HG02571 (cell line): ENCODE data around the gene FAM174B.
"Not testable (repeated sequence)": the region's sequence is repeated elsewhere in the genome, so short reads cannot be mapped to it uniquely, and the experiment has no call there.

Experiments
- ATAC-seq: cut with Tn5 transposase; IDR thresholded peaks from one replicate; pipeline ENCODE4 v1.9.1; 2021; ENCODE audit warnings: mild to moderate bottlenecking, moderate library complexity; ENCODE audit not compliant: unreplicated experiment

The FAM174B gene

GRCh38 chr15:92619145-92620101 is 36.2 kb downstream of the FAM174B start:
- ATAC-seq = no peak

DNA sequence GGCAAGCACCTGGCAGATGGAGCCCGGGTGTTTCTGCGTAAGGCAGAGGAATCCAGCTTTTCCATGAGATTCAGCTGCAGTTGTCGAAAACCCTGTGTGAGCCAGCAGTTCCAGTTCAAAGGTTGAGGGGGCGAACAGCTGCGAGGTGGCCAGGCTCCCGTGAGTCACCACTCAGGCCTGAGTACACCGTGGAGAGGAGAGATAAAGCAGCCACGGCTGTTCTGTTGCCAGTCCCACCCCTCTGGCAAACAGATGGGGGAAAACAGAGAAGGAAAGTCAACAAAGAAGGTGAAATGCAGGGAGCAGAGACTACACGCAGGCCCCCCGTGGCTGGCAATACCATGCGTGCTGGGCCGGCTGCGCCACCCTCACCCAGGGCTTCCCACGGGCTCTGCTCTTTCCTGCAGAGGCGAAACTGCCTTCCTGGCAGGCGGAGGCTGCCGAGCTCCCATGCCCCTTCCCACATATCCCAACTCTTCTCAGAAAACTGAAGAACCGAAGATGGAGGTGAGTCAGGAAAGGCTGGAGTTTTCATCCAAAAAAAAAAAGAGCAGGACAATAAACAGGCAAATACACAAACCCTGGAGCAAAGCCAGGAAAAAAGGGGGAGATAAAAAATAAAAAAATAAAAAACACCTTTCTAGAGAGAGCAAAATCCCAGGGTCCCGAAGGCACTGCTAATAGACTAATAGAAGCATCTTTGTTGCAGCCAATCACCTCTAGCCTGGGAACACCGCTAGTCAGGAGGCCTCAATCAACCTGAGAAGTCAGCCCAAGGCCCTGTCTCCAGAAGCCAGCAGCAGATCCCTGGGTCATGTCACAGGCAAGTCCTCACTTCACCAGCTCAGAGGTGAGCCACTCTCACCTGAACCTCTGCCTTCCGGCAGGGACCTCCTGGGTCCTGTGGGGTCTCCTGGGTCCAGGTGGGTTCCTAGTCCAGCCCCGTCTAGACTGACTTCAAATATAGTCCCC is 37.7 kb downstream of the FAM174B start:
- ATAC-seq = no peak

DNA sequence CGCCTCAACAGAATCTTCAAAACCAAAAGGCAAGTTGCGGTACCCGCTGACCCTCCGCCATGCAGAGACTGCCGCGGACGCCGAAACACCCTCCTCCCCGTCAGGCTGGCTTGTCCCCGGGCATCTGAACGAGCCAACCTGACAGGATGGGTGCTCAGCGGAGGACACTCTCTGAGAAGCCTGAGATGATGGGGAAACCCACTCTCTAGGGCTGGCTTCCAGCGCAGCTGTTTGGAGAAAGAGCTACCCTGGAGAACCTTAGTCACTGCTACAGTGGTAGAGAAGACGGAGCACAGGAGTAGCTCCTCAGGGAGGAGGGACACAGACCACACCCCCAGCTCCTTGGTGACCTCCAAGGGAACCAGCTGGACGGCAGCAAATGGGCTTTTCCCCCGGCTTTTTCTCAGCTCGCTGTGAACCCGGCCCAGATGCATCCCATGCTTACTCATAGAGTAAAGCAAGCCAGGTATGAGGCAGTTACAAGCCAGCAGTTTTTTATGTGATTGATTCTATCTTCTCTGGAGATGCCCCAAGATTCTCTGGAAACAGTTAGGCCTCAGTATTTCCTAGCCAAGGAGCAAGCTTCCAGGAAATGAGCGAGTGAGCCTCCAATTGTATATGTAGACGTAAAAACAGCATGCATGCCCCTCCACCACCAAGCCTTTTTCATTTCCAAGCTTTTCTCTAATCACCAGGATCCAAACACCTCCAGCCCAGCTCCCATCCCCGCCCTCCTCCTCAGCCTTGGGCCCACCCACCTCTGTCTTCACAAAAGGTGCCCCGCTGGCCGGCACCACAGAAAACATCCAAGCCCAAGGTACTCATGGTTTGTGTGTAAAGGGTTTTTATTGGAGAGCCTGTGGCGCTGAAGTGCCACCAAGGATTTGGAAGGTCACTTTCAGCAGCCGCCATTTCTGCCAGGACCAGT is 38.7 kb downstream of the FAM174B start:
- ATAC-seq = no peak

DNA sequence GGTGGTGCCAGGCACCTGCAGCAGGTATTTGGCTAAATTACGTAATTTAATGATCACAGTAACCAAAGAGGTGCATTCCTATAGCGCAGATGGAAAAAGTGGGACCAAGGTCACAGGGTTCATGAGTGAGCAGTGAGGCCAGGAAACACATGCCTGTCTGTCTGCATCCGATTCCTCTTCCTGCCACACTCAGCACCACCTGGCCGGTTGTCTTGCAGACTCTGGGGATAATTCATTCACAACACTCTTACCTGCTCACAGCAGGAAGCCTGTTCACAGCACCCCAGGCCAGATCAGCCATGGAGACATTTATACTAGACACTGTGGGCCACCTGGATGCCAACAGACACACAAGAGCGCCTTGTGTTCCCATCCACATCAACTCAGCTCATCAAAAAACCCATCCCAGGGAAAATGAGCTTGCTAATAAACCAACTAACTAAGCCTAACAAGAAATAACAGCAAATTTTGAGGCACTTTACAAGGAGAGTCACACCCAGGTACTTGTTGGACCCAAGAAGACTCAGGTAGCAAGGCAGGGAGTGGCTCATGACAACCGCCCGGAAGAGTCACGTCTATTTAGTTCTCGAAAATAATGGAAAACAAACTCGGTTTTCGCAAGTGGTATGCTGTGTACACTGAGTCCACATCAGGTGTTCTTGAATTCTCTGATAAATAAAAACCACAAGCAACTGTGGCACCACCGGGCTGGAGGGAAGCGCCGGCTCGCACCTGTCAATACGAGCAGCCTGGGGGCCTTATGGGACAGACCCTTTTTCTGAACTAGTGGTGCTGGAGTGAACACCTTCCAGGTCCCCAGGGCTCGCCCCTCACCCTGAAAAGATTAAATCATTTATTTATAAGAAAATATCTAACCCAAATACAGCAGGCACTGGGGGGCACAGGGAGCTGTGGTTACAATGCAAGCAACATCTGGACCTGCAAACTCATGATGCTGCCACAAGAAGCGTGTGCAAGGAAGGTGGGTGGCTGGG is 40.5 kb downstream of the FAM174B start:
- ATAC-seq = no peak

DNA sequence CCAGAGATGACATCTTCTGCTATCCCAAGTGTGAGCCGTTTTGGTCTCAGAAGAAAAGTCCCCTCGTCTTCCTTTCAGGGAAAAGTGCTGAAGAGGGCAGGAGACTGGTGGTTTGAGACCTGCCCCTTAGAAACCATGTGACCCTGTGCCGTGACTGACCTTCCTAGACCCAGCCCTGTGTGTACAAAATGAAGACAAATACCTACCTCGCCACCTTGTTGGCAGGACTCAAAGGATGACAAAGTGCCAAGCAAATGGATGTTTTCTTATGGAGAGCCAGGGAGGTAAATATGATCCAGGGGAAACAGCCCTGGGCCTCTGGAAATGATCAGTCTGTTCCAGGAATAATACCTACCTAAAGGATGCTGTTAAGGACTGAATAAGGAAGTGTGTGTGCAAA is 41.3 kb downstream of the FAM174B start:
- no peak for ATAC-seq

DNA sequence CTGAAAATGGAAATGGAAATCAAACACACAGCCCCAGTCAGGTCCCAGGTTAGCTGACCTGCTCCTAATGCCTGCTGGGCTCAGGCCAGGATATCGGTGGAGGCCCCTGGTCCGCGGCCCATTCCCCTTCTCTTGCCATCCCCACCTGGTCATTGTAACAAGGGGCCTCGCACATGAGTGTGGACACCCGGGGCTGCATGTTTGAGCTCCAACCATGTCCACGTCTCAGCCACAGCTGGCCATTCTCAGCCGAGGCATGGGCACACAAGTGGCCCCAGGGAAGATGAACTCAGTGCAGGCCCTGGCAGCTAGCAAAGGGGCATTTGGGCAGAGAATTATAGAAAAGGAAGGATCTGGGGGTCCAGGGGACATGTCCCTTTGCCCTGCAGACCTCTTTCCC is 41.7 kb downstream of the FAM174B start:
- ATAC-seq = no peak

DNA sequence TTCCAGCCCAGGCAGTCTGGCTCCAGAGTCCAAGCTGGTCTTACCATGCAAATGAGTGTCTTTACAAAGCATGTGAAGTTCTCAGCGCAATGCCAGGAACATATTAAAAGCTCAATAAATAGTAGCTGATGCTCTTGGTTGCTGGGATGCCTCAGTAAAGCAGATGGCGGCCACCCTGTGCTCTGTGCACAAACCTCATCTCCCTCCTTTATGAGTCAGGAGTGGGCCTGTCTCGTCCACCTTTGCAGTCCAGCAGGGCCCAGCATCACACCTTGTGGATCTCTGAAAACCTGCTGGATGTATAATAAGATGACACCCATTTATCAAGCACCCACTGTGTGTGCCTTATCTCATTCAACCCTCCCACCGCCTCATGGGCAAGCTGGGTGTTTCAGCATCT is 42.7 kb downstream of the FAM174B start:
- ATAC-seq = no peak

GRCh38 chr15:92611995-92612745 is 43.4 kb downstream of the FAM174B start:
- no peak for ATAC-seq

GRCh38 chr15:92611150-92611549 is 44.4 kb downstream of the FAM174B start:
- ATAC-seq = no peak

DNA sequence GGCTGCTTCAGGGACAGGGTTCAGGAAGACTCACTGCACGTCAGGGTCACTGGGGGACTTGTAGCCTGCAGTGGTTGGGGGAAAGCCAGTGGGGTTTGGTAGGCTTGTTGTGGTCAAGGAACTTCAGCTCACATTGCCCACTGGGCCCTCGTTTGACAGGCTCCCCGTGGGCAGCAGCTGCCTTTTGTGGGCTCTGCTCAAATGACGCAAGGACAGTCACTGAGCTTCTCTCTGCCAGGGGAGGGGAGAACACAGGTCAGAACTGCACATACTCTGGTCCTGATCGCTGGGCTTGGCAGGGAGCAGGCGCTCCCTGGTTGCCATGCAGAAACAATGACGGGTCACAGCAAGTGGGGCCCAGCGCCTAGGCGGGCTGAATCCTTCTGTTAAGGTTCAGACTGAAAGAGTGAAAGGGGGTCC is 45.5 kb downstream of the FAM174B start:
- no peak for ATAC-seq

DNA sequence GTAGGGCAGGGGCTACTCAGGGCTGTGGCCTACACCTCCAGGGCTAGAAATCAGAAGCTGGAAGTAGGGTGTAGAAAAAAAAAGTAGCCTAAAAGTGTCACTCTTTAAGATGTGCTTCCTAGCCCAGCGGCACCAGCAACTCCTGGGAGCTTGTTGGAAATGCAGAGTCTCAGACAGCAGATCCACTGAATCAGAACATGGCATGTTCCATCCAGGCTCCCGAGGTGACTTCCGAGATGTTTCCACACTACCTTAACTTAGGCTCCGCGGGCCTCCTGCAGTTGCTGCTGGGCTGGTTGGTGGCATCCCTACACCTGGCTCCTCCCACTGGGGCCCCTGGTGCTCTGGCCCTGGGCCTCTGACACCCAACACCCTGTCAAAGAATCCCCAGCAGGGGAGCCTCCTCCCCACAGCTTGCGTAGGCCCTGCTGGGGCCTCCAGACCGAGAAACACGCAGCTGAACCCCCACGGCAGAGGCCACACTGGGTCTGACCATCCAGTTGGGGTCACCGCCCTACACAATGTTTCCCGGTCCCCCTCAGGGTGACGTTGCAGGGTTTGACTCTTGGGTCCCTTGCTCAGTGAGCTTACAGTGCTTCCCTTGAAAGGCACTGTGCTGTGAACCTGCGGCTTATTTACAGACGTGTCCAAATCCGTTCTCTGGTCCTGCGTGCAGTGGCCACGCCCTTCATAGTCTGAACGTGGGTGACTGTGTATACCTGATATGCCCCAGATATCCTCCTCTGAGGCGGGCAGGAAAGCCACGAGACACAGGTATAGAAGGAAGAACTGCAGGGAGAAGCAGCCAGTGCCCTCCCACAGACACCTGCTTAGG is 46.5 kb downstream of the FAM174B start:
- ATAC-seq = no peak

- ATAC-seq = not testable (repeated sequence)
These were observed 48.8 kb downstream of the FAM174B start for GRCh38 chr15:92606836-92607150.

DNA sequence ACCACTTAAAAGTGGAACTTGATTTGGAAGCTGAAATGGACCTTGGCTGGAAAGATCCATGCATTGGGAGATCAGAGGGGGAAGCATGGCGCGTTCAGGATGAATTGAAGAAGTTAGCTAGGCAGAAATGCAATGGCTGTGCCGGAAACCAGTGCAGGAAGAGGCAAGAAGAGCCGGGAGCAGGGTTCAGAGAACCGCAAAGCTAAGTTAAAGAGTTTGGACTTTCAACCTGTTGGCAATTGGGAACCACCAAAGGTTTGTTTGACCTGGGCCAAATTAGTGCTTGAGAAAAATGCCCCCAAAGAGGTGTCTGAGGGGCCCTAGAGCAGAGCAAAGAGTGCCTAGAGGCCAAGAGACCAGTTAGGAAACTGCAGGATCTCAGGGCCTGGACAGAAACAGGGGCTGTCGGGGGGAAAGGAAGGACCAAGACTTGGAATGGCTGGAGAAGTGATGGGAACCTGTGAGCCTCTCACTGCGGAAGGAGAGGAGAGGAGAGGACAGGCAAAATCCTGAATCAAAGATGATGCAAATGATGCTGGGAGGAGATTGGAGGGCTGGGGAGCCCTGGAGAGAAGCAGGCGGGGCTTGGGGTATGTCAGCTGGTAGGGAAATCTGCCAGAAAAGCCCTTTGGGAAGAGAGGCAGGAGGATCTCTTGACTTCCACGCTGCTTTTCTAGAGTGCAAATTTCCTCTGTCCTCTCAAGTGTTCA is 49.3 kb downstream of the FAM174B start:
- no peak for ATAC-seq

- no peak for ATAC-seq
These were observed 50.2 kb downstream of the FAM174B start for GRCh38 chr15:92605225-92605944.

- no peak for ATAC-seq
These were observed 51.7 kb downstream of the FAM174B start for GRCh38 chr15:92603743-92604470.

GRCh38 chr15:92603278-92603677 is 52.3 kb downstream of the FAM174B start:
- ATAC-seq = no peak
